ENCODE data around the gene AMOTL2.

The AMOTL2 gene

GRCh38 chr3:134334231-134334900 is 39.9 kb downstream of the AMOTL2 start:
- TF ChIP-seq EZH2 (IDR thresholded peaks at IDR 0.05; ENCODE audit: borderline replicate concordance, low read length): no peak
- no peak for TF ChIP-seq CTCF (IDR thresholded peaks at IDR 0.05; ENCODE audit: low read length)
- Histone ChIP-seq H3K27ac (ENCODE audit: low read depth, low read length, poor library complexity, severe bottlenecking) (no peak overlapping the region), H3K36me3 (ENCODE audit: insufficient read depth, low read length) (no peaks in the 10 kb centered on the region), H3K27me3 (ENCODE audit: insufficient read depth, low read length) (no peaks in the 10 kb centered on the region; the same call in 1 of the 2 replicates), H3K9ac (ENCODE audit: low read length) (no peak overlapping the region), H3K4me1 (ENCODE audit: insufficient read depth, low read length, severe bottlenecking) (no peaks in the 10 kb centered on the region), H2AFZ (ENCODE audit: low read length) (no peak overlapping the region), H3K4me2 (ENCODE audit: low read length) (no peak overlapping the region), H3K4me3 (ENCODE audit: low read depth, low read length, poor library complexity, severe bottlenecking) (no peak overlapping the region), H3K79me2 (ENCODE audit: insufficient read depth, low read length) (no peaks in the 10 kb centered on the region), H3K9me3 (ENCODE audit: low read length) (no peaks in the 10 kb centered on the region), H3F3A (ENCODE audit: insufficient read depth, low read length) (no peaks in the 10 kb centered on the region), H3K9me2 (ENCODE audit: low read depth, low read length) (no peaks in the 10 kb centered on the region), H4K20me1 (ENCODE audit: insufficient read depth, low read length) (no peaks in the 10 kb centered on the region)

- H3F3A ChIP-seq (ENCODE audit: insufficient read depth, low read length): no peaks in the 10 kb centered on the region
- H3K79me2 ChIP-seq (ENCODE audit: insufficient read depth, low read length): no peaks in the 10 kb centered on the region
- no peak overlapping the region for H3K4me2 ChIP-seq (ENCODE audit: low read length)
- H3K36me3 ChIP-seq (ENCODE audit: insufficient read depth, low read length): no peaks in the 10 kb centered on the region
- H3K4me1 ChIP-seq (ENCODE audit: insufficient read depth, low read length, severe bottlenecking): no peaks in the 10 kb centered on the region
- no peak overlapping the region for H3K27ac ChIP-seq (ENCODE audit: low read depth, low read length, poor library complexity, severe bottlenecking)
- no peaks in the 10 kb centered on the region; the same call in 1 of the 2 replicates for H3K27me3 ChIP-seq (ENCODE audit: insufficient read depth, low read length)
- no peaks in the 10 kb centered on the region for H3K9me3 ChIP-seq (ENCODE audit: low read length)
- TF ChIP-seq CTCF (IDR thresholded peaks at IDR 0.05; ENCODE audit: low read length) (no peak), EZH2 (IDR thresholded peaks at IDR 0.05; ENCODE audit: borderline replicate concordance, low read length) (no peak)
- no peak overlapping the region for H3K9ac ChIP-seq (ENCODE audit: low read length)
- H3K4me3 ChIP-seq (ENCODE audit: low read depth, low read length, poor library complexity, severe bottlenecking): no peak overlapping the region
- no peak overlapping the region for H2AFZ ChIP-seq (ENCODE audit: low read length)
- H4K20me1 ChIP-seq (ENCODE audit: insufficient read depth, low read length): no peaks in the 10 kb centered on the region
- H3K9me2 ChIP-seq (ENCODE audit: low read depth, low read length): no peaks in the 10 kb centered on the region
These were observed 40.6 kb downstream of the AMOTL2 start for GRCh38 chr3:134333522-134334181.

GRCh38 chr3:134332344-134332743 is 41.9 kb downstream of the AMOTL2 start:
- H3K4me2 ChIP-seq (ENCODE audit: low read length): no peak overlapping the region
- no peaks in the 10 kb centered on the region for H3K4me1 ChIP-seq (ENCODE audit: insufficient read depth, low read length, severe bottlenecking)

More at GRCh38 chr3:134332344-134332743, 41.9 kb downstream of the AMOTL2 start:
- Histone ChIP-seq H3K27me3 (ENCODE audit: insufficient read depth, low read length) (no peaks in the 10 kb centered on the region; the same call in 1 of the 2 replicates), H3K27ac (ENCODE audit: low read depth, low read length, poor library complexity, severe bottlenecking) (no peak overlapping the region), H3K79me2 (ENCODE audit: insufficient read depth, low read length) (no peaks in the 10 kb centered on the region), H3F3A (ENCODE audit: insufficient read depth, low read length) (no peaks in the 10 kb centered on the region), H2AFZ (ENCODE audit: low read length) (no peak overlapping the region), H3K9me3 (ENCODE audit: low read length) (no peaks in the 10 kb centered on the region), H3K4me3 (ENCODE audit: low read depth, low read length, poor library complexity, severe bottlenecking) (no peak overlapping the region), H3K9ac (ENCODE audit: low read length) (no peak overlapping the region), H4K20me1 (ENCODE audit: insufficient read depth, low read length) (no peaks in the 10 kb centered on the region), H3K9me2 (ENCODE audit: low read depth, low read length) (no peaks in the 10 kb centered on the region), H3K36me3 (ENCODE audit: insufficient read depth, low read length) (no peaks in the 10 kb centered on the region)
- TF ChIP-seq EZH2 (IDR thresholded peaks at IDR 0.05; ENCODE audit: borderline replicate concordance, low read length) (no peak), CTCF (IDR thresholded peaks at IDR 0.05; ENCODE audit: low read length) (no peak)
